Astrocyte (in vitro differentiated cells and primary cell): Measurements from ENCODE around the gene AKAP8L.

ENCODE experiments used
- EZH2 ChIP-seq: IDR thresholded peaks from 2 replicates; pipeline ENCODE4 v1.6.1; 2012; ENCODE audit warnings: mild to moderate bottlenecking, low read length, inconsistent platforms; ENCODE audit not compliant: insufficient read depth
- TF ChIP-seq, protein P1 (sequence below): IDR thresholded peaks from 2 replicates; pipeline ENCODE4 v1.5.1; 2011; ENCODE audit warnings: low read depth, mild to moderate bottlenecking, inconsistent platforms, low read length, moderate library complexity; ENCODE audit not compliant: insufficient read depth

DNA sequence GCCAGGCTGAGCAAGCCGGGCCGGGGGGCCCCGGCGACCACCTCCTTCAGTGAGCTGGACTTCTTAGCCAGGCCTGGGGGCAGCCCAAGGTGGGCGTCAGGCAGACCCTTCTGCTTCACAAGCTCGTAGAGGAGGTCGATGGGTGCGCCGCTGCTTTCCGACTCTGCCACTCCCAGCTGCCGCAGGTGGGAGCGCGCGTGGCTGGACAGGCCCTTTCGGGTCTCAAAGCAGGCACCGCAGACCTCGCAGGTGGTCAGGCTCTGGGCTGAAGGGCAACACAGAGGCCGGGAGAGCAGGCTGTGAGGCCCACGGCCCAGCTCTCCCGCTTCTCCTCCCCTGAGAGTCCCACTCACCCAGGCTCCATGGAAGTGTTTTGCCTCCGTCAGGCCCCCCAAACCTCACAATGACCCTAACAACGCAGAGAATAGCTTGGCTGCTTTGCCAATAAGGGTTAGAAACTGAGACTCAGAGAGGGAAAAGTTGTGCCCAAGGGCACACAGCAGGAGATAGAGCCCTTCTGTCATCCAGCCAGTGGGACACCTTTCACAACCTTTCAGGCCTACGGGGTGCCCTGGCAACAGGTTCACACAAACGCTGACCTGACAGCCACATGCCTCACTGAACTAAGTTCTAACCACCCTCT lies 11.2 kb upstream of the AKAP8L start:
- TF ChIP-seq, protein P1, sequence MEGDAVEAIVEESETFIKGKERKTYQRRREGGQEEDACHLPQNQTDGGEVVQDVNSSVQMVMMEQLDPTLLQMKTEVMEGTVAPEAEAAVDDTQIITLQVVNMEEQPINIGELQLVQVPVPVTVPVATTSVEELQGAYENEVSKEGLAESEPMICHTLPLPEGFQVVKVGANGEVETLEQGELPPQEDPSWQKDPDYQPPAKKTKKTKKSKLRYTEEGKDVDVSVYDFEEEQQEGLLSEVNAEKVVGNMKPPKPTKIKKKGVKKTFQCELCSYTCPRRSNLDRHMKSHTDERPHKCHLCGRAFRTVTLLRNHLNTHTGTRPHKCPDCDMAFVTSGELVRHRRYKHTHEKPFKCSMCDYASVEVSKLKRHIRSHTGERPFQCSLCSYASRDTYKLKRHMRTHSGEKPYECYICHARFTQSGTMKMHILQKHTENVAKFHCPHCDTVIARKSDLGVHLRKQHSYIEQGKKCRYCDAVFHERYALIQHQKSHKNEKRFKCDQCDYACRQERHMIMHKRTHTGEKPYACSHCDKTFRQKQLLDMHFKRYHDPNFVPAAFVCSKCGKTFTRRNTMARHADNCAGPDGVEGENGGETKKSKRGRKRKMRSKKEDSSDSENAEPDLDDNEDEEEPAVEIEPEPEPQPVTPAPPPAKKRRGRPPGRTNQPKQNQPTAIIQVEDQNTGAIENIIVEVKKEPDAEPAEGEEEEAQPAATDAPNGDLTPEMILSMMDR = no peak
- no peak for TF ChIP-seq EZH2
